Hepatocyte (in vitro differentiated cells): Measurements from ENCODE around the gene DUS2. TPM values are rescaled to one million over a fixed set of nuclear protein-coding genes. Genes with fewer than 3 reads are reported as not detected.
"Not testable (repeated sequence)": the region's sequence is repeated elsewhere in the genome, so short reads cannot be mapped to it uniquely, and the experiment has no call there.

Source experiments
- DNase-seq: peaks from one replicate; pipeline ENCODE4 v3.0.0-alpha.2; 2016; ENCODE audit warnings: low spot score
- H2AFZ ChIP-seq: fragments of 200-600 bp; sonication (generic); 2 replicates; pipeline ENCODE4 v1.6.0; 2016; ENCODE audit warnings: antibody characterized with exemption, mild to moderate bottlenecking
- H3K27ac ChIP-seq: fragments of 200-600 bp; sonication (generic); 2 replicates; pipeline ENCODE4 v1.5.1; 2016; ENCODE audit warnings: mild to moderate bottlenecking
- H3K27me3 ChIP-seq: fragments of 200-600 bp; sonication (generic); 2 replicates; pipeline ENCODE4 v1.6.1; 2016
- H3K36me3 ChIP-seq: fragments of 200-600 bp; sonication (generic); replicated peaks from 2 replicates; pipeline ENCODE4 v1.5.1; 2016; ENCODE audit warnings: low read depth; ENCODE audit not compliant: insufficient read depth
- H3K4me1 ChIP-seq: fragments of 200-600 bp; sonication (generic); 2 replicates; pipeline ENCODE4 v1.5.1; 2016; ENCODE audit warnings: mild to moderate bottlenecking, moderate library complexity; ENCODE audit not compliant: insufficient read depth
- H3K4me2 ChIP-seq: fragments of 200-600 bp; sonication (generic); 2 replicates; pipeline ENCODE4 v1.6.0; 2016
- H3K4me3 ChIP-seq: fragments of 200-600 bp; sonication (generic); 2 replicates; pipeline ENCODE4 v1.5.1; 2016; ENCODE audit warnings: mild to moderate bottlenecking
- H3K79me2 ChIP-seq: fragments of 200-600 bp; sonication (generic); 2 replicates; pipeline ENCODE4 v1.6.0; 2017; ENCODE audit warnings: mild to moderate bottlenecking
- H3K9me2 ChIP-seq: fragments of 200-600 bp; sonication (generic); replicated peaks from 2 replicates; pipeline ENCODE4 v1.6.0; 2017; ENCODE audit warnings: mild to moderate bottlenecking; ENCODE audit not compliant: insufficient read depth
- H3K9me3 ChIP-seq: fragments of 200-600 bp; sonication (generic); 2 replicates; pipeline ENCODE4 v1.5.1; 2016; ENCODE audit warnings: low read depth, mild to moderate bottlenecking
- H4K20me1 ChIP-seq: fragments of 200-600 bp; sonication (generic); 2 replicates; pipeline ENCODE4 v1.6.0; 2016; ENCODE audit warnings: mild to moderate bottlenecking; ENCODE audit not compliant: insufficient read depth, poor library complexity, severe bottlenecking
- EZH2 ChIP-seq: fragments of 200-600 bp; sonication (generic); IDR thresholded peaks from 2 replicates; pipeline ENCODE4 v1.6.1; 2016; ENCODE audit warnings: antibody characterized with exemption, mild to moderate bottlenecking, borderline replicate concordance
- EZH2phosphoT487 ChIP-seq: fragments of 200-600 bp; sonication (generic); IDR thresholded peaks from one replicate; pipeline ENCODE4 v1.6.1; 2018; ENCODE audit warnings: antibody characterized with exemption, mild to moderate bottlenecking, low read depth, moderate library complexity; ENCODE audit not compliant: unreplicated experiment, severe bottlenecking
- WGBS: methylation state at CpG from one replicate; pipeline ENCODE4 v1.1.6; 2016; ENCODE audit warnings: low lambda C conversion rate; ENCODE audit errors: missing lambda C conversion rate; 5-methylcytosine and 5-hydroxymethylcytosine counted together
- polyA plus RNA-seq: library from polyadenylated mRNA; unstranded; fragments of >200 nt; fragmentation: Nextera tagmentation; extraction: Ambion mirVana; gene quantifications from 2 replicates; pipeline ENCODE4 v1.2.1, GENCODE V29; 2016
- total RNA-seq: library from RNA; depleted of rRNA; stranded (reverse); fragments of >200 nt; gene quantifications from 2 replicates; pipeline ENCODE4 v1.2.3, GENCODE V29; 2014
- TF ChIP-seq, protein P1 (sequence below): fragments of 200-600 bp; sonication (generic); IDR thresholded peaks from 2 replicates; pipeline ENCODE4 v1.5.1; 2016; ENCODE audit warnings: antibody characterized with exemption, mild to moderate bottlenecking; ENCODE audit not compliant: poor library complexity

DUS2 gene
- total and polyA plus RNA-seq, 2 experiments from 2014 or later, result 11.8 to 18.0 TPM

DNA sequence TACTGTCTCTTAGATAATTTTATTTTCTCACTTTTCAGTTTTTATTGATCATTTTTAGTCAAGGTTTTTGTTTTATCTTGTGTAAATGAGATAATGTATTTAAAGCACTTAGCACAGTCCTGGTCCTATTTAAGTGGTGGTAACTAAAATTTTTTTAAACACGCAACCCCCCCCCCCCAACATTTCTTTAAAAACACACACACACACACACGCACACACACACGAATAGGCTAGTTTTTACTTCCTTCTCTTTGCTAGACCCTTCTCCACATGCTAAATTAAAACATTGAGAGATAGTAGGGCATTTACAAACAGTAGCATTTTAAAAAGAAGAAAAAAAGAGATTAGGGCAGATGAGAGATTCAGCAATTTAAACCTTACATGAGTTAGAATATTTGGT, 67.0 kb downstream of the DUS2 start:
- no peaks in the 10 kb centered on the region for H3K9me2 ChIP-seq
- H3K36me3 ChIP-seq, result no peaks in the 10 kb centered on the region
- peak overlapping the region; percentile 21 for H3K4me2 ChIP-seq
- TF ChIP-seq EZH2 (no peak), EZH2phosphoT487 (no peak)
- TF ChIP-seq, protein P1, sequence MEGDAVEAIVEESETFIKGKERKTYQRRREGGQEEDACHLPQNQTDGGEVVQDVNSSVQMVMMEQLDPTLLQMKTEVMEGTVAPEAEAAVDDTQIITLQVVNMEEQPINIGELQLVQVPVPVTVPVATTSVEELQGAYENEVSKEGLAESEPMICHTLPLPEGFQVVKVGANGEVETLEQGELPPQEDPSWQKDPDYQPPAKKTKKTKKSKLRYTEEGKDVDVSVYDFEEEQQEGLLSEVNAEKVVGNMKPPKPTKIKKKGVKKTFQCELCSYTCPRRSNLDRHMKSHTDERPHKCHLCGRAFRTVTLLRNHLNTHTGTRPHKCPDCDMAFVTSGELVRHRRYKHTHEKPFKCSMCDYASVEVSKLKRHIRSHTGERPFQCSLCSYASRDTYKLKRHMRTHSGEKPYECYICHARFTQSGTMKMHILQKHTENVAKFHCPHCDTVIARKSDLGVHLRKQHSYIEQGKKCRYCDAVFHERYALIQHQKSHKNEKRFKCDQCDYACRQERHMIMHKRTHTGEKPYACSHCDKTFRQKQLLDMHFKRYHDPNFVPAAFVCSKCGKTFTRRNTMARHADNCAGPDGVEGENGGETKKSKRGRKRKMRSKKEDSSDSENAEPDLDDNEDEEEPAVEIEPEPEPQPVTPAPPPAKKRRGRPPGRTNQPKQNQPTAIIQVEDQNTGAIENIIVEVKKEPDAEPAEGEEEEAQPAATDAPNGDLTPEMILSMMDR, result no peak
- H4K20me1 ChIP-seq, result peaks cover 54% of the 10 kb centered on the region
- H2AFZ ChIP-seq, result no peak overlapping the region
- no peak overlapping the region for H3K27ac ChIP-seq
- H3K4me1 ChIP-seq, result peaks cover 22% of the 10 kb centered on the region
- DNase-seq, result no peak
- 62% methylated on average over 3 of the region's 3 CpGs for WGBS
- H3K27me3 ChIP-seq, result no peaks in the 10 kb centered on the region
- no peaks in the 10 kb centered on the region for H3K9me3 ChIP-seq
- peaks cover 94% of the 10 kb centered on the region for H3K79me2 ChIP-seq
- H3K4me3 ChIP-seq, result no peak overlapping the region

DNA sequence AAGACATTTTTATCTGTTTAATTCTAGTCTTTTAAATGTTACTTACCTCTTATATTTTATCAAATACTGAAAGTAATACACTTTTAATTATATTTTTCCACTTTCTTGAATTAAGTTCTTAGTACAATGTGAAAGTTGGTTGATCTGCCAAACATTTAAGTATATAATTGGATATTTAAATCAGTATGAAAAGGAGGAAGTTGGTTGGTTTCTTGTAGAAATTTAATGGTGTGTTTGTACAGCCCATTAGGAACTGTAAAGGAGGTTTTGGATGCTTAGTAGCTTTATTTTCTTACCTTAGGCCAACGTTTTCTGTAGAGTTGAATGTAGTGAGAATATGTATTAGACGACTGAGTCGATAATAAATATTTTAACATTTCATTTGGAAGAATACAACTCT, 67.4 kb downstream of the DUS2 start:
- Histone ChIP-seq H3K79me2 (peaks cover 98% of the 10 kb centered on the region), H2AFZ (no peak overlapping the region), H3K4me1 (peaks cover 22% of the 10 kb centered on the region), H4K20me1 (peaks cover 56% of the 10 kb centered on the region), H3K4me2 (peak overlapping the region; percentile 21), H3K9me2 (no peaks in the 10 kb centered on the region), H3K27ac (no peak overlapping the region), H3K4me3 (no peak overlapping the region), H3K36me3 (no peaks in the 10 kb centered on the region), H3K9me3 (no peaks in the 10 kb centered on the region), H3K27me3 (no peaks in the 10 kb centered on the region)
- TF ChIP-seq EZH2phosphoT487, result no peak
- TF ChIP-seq, protein P1, result no peak
- DNase-seq, result no peak
- WGBS, result 80% methylated on average over 3 of the region's 3 CpGs

DNA sequence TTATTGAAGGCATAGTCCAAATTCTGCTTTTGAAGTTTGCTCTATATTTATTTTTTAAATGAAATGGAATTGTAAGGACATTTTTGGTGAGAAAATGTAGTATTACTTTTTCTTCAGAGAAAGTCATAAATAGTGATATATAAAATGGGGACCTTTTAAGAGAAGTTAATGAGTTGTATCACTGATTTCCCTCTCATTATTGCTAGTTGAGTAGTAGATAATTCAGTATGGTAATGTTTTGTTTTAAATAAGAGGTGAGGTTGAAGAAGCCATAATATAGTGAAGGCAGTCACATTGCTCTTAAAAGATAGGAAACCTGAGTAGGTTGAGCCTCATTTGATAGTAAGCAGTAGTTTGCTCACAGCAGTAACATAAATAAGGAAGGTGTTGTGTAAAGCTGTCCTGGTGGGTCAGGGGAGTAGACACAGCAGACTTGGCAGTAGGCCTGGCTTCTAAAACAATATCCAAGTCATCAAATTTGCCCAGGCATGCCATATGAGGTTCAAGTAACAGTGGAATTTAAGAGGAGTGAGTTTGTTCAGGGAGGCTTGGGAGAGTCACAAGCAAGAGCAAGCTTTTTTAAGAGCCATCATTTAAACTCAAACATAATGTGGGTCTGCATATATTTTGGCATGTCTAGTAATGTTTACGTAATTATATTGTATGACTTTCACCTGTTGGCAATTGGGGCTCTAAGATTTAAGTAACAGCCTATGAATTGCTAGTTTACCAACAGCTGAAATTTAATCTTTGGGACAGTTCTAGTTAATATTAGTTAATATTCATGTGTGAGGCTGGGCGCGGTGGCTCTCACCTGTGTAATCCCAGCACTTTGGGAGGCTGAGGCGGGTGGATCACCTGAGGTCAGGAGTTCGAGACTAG, 68.5 kb downstream of the DUS2 start:
- Histone ChIP-seq H2AFZ (no peak overlapping the region), H3K4me3 (no peak overlapping the region), H3K9me3 (no peaks in the 10 kb centered on the region), H3K9me2 (no peaks in the 10 kb centered on the region), H4K20me1 (peaks cover 49% of the 10 kb centered on the region), H3K27ac (peak overlapping the region; percentile 19), H3K27me3 (no peaks in the 10 kb centered on the region), H3K36me3 (no peaks in the 10 kb centered on the region), H3K79me2 (peaks cover 100% of the 10 kb centered on the region), H3K4me1 (peaks cover 22% of the 10 kb centered on the region), H3K4me2 (peak overlapping the region; percentile 21)
- TF ChIP-seq, protein P1, result no peak
- TF ChIP-seq EZH2 (no peak), EZH2phosphoT487 (no peak)
- DNase-seq, result no peak
- WGBS, result 90% methylated on average over 5 of the region's 5 CpGs

DNA sequence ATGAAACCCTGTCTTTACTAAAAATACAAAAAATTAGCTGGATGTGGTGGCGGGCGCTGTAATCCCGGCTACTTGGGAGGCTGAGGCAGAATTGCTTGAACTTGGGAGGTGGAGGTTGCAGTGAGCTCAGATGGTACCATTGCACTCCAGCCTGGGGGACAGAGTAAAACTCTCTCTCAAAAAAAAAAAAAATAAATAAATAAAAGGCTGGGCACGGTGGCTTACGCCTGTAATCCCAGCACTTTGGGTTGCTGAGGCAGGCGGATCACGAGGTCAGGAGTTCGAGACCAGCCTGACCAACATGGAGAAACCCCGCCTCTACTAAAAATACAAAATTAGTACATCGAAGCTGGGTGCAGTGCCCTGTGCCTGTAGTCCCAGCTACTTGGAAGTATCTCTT, 69.2 kb downstream of the DUS2 start:
- peak overlapping the region; percentile 19 for H3K27ac ChIP-seq
- not testable (repeated sequence) for H2AFZ ChIP-seq, H3K36me3 ChIP-seq, H3K9me2 ChIP-seq, H3K9me3 ChIP-seq, H3K4me2 ChIP-seq, H3K27me3 ChIP-seq, DNase-seq, H3K4me3 ChIP-seq
- peaks cover 22% of the 10 kb centered on the region for H3K4me1 ChIP-seq
- peaks cover 43% of the 10 kb centered on the region for H4K20me1 ChIP-seq
- H3K79me2 ChIP-seq, result peaks cover 99% of the 10 kb centered on the region
- 97% methylated on average over 10 of the region's 10 CpGs for WGBS
